HEK293 (cell line): ENCODE data around the gene RELCH.
A peak's percentile ranks its signal among the peaks of the same experiment; 100 is the strongest.

Experiments
- CTCF ChIA-PET: fragments of 350-600 bp; formaldehyde crosslinking; extraction: SDS; loops from one replicate; lab custom pipeline; 2021; ENCODE audit warnings: antibody characterized with exemption; lab: Yijun Ruan, JAX
- POLR2A ChIA-PET: fragments of 300-600 bp; formaldehyde crosslinking; extraction: SDS; loops from one replicate; lab custom pipeline; 2020; ENCODE audit warnings: antibody characterized with exemption, inconsistent platforms; lab: Yijun Ruan, JAX
- H3K27ac ChIP-seq: fragments of 200-500 bp; sonication (Bioruptor generic); 2 replicates; pipeline ENCODE4 v1.5.1; 2014; ENCODE audit warnings: low read depth, low read length, control low read depth, inconsistent platforms; ENCODE audit errors: extremely low read depth
- H3K36me3 ChIP-seq, 2 experiments: fragments of 200-500 bp in 1 of 2; sonication (Bioruptor generic) in 1 of 2; 1 replicate in 1 of 2; 2 replicates in 1 of 2; pipeline ENCODE4 v1.5.1; 2014 to 2017; ENCODE audit warnings: inconsistent platforms in 2 of 2, low read length in 2 of 2; ENCODE audit not compliant: control insufficient read depth in 2 of 2, insufficient read depth in 1 of 2
- H3K4me1 ChIP-seq: fragments of 200-500 bp; sonication (Bioruptor generic); 2 replicates; pipeline ENCODE4 v1.5.1; 2014; ENCODE audit warnings: mild to moderate bottlenecking, low read length, inconsistent platforms; ENCODE audit not compliant: control insufficient read depth, insufficient read depth
- H3K4me3 ChIP-seq: 2 replicates; pipeline ENCODE4 v1.5.1; 2011; ENCODE audit warnings: low read depth, mild to moderate bottlenecking, control low read depth, low read length, moderate library complexity
- H3K9me3 ChIP-seq: fragments of 200-500 bp; sonication (Bioruptor generic); 2 replicates; pipeline ENCODE4 v1.5.1; 2014; ENCODE audit warnings: low read depth, low read length, inconsistent platforms; ENCODE audit not compliant: control insufficient read depth, insufficient read depth
- IKZF3 ChIP-seq: fragments of 450-650 bp; IDR thresholded peaks from 2 replicates; pipeline ENCODE4 v1.5.0; 2018; ENCODE audit warnings: missing biosample characterization, mild to moderate bottlenecking, missing genetic modification characterization, moderate library complexity
- KLF1 ChIP-seq: fragments of 450-650 bp; formaldehyde crosslinking; IDR thresholded peaks from 2 replicates; pipeline ENCODE4 v1.5.1; 2016; ENCODE audit warnings: missing biosample characterization, missing genetic modification characterization
- KLF10 ChIP-seq: fragments of 450-650 bp; IDR thresholded peaks from 2 replicates; pipeline ENCODE4 v1.5.1; 2018; ENCODE audit warnings: missing biosample characterization, mild to moderate bottlenecking, missing genetic modification characterization
- KLF9 ChIP-seq: fragments of 450-650 bp; formaldehyde crosslinking; IDR thresholded peaks from 2 replicates; pipeline ENCODE4 v1.5.1; 2016; ENCODE audit warnings: missing biosample characterization, missing genetic modification characterization, low read depth
- OVOL3 ChIP-seq: fragments of 450-650 bp; formaldehyde crosslinking; IDR thresholded peaks from 2 replicates; pipeline ENCODE4 v1.5.1; 2016; ENCODE audit warnings: missing biosample characterization, missing genetic modification characterization
- SP2 ChIP-seq: fragments of 450-650 bp; formaldehyde crosslinking; IDR thresholded peaks from 2 replicates; pipeline ENCODE4 v1.5.1; 2016; ENCODE audit warnings: missing biosample characterization, missing genetic modification characterization
- SP7 ChIP-seq: fragments of 450-650 bp; formaldehyde crosslinking; IDR thresholded peaks from 2 replicates; pipeline ENCODE4 v1.5.1; 2016; ENCODE audit warnings: missing biosample characterization, missing genetic modification characterization
- ZBTB8A ChIP-seq: fragments of 450-650 bp; formaldehyde crosslinking; IDR thresholded peaks from 2 replicates; pipeline ENCODE4 v1.5.1; 2016; ENCODE audit warnings: missing biosample characterization, missing genetic modification characterization
- ZNF132 ChIP-seq: fragments of 450-650 bp; formaldehyde crosslinking; IDR thresholded peaks from 2 replicates; pipeline ENCODE4 v1.5.1; 2017; ENCODE audit warnings: missing biosample characterization, missing genetic modification characterization, borderline replicate concordance
- ZNF19 ChIP-seq: fragments of 450-650 bp; formaldehyde crosslinking; IDR thresholded peaks from 2 replicates; pipeline ENCODE4; 2016; ENCODE audit warnings: missing biosample characterization, missing genetic modification characterization, low read depth
- ZNF202 ChIP-seq: fragments of 450-650 bp; formaldehyde crosslinking; IDR thresholded peaks from 2 replicates; pipeline ENCODE4 v1.5.1; 2016; ENCODE audit warnings: missing biosample characterization, missing genetic modification characterization, borderline replicate concordance
- ZNF341 ChIP-seq: fragments of 450-650 bp; formaldehyde crosslinking; IDR thresholded peaks from 2 replicates; pipeline ENCODE4; 2016; ENCODE audit warnings: low read depth, missing biosample characterization, missing genetic modification characterization
- ZNF366 ChIP-seq: fragments of 450-650 bp; formaldehyde crosslinking; conservative IDR thresholded peaks from 2 replicates; pipeline ENCODE4 v1.5.1; 2016; ENCODE audit warnings: missing biosample characterization, missing genetic modification characterization
- ZNF404 ChIP-seq: fragments of 450-650 bp; formaldehyde crosslinking; IDR thresholded peaks from 2 replicates; pipeline ENCODE4 v1.5.1; 2017; ENCODE audit warnings: missing biosample characterization, missing genetic modification characterization
- ZNF473 ChIP-seq: fragments of 450-650 bp; formaldehyde crosslinking; IDR thresholded peaks from 2 replicates; pipeline ENCODE4 v1.5.1; 2017; ENCODE audit warnings: missing biosample characterization, missing genetic modification characterization
- ZNF777 ChIP-seq: fragments of 450-650 bp; formaldehyde crosslinking; IDR thresholded peaks from 2 replicates; pipeline ENCODE4 v1.5.1; 2017; ENCODE audit warnings: missing biosample characterization, missing genetic modification characterization, borderline replicate concordance
- ZNF792 ChIP-seq: fragments of 450-650 bp; formaldehyde crosslinking; IDR thresholded peaks from 2 replicates; pipeline ENCODE4 v1.5.1; 2016; ENCODE audit warnings: missing biosample characterization, missing genetic modification characterization
- ZSCAN30 ChIP-seq: fragments of 450-650 bp; IDR thresholded peaks from 2 replicates; pipeline ENCODE4 v1.5.1; 2018; ENCODE audit warnings: missing biosample characterization, mild to moderate bottlenecking, missing genetic modification characterization, moderate library complexity
- TF ChIP-seq, protein P1 (sequence below): fragments of 450-650 bp; formaldehyde crosslinking; IDR thresholded peaks from 2 replicates; pipeline ENCODE4 v1.5.1; 2017; ENCODE audit warnings: missing biosample characterization, mild to moderate bottlenecking, missing genetic modification characterization, moderate library complexity
- TF ChIP-seq, protein P2 (sequence below): fragments of 450-650 bp; formaldehyde crosslinking; IDR thresholded peaks from 2 replicates; pipeline ENCODE4 v1.5.1; 2016; ENCODE audit warnings: missing biosample characterization, missing genetic modification characterization, low read depth
- TF ChIP-seq, protein P3 (sequence below): fragments of 450-650 bp; formaldehyde crosslinking; IDR thresholded peaks from 2 replicates; pipeline ENCODE4 v1.5.1; 2016; ENCODE audit warnings: missing biosample characterization, missing genetic modification characterization
- TF ChIP-seq, protein P4 (sequence below): fragments of 450-650 bp; formaldehyde crosslinking; IDR thresholded peaks from 2 replicates; pipeline ENCODE4 v1.5.1; 2016; ENCODE audit warnings: missing biosample characterization, missing genetic modification characterization
- TF ChIP-seq, protein P5 (sequence below): fragments of 450-650 bp; formaldehyde crosslinking; IDR thresholded peaks from 2 replicates; pipeline ENCODE4 v1.5.1; 2016; ENCODE audit warnings: missing biosample characterization, missing genetic modification characterization

RELCH gene, protein sequence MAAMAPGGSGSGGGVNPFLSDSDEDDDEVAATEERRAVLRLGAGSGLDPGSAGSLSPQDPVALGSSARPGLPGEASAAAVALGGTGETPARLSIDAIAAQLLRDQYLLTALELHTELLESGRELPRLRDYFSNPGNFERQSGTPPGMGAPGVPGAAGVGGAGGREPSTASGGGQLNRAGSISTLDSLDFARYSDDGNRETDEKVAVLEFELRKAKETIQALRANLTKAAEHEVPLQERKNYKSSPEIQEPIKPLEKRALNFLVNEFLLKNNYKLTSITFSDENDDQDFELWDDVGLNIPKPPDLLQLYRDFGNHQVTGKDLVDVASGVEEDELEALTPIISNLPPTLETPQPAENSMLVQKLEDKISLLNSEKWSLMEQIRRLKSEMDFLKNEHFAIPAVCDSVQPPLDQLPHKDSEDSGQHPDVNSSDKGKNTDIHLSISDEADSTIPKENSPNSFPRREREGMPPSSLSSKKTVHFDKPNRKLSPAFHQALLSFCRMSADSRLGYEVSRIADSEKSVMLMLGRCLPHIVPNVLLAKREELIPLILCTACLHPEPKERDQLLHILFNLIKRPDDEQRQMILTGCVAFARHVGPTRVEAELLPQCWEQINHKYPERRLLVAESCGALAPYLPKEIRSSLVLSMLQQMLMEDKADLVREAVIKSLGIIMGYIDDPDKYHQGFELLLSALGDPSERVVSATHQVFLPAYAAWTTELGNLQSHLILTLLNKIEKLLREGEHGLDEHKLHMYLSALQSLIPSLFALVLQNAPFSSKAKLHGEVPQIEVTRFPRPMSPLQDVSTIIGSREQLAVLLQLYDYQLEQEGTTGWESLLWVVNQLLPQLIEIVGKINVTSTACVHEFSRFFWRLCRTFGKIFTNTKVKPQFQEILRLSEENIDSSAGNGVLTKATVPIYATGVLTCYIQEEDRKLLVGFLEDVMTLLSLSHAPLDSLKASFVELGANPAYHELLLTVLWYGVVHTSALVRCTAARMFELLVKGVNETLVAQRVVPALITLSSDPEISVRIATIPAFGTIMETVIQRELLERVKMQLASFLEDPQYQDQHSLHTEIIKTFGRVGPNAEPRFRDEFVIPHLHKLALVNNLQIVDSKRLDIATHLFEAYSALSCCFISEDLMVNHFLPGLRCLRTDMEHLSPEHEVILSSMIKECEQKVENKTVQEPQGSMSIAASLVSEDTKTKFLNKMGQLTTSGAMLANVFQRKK

DNA sequence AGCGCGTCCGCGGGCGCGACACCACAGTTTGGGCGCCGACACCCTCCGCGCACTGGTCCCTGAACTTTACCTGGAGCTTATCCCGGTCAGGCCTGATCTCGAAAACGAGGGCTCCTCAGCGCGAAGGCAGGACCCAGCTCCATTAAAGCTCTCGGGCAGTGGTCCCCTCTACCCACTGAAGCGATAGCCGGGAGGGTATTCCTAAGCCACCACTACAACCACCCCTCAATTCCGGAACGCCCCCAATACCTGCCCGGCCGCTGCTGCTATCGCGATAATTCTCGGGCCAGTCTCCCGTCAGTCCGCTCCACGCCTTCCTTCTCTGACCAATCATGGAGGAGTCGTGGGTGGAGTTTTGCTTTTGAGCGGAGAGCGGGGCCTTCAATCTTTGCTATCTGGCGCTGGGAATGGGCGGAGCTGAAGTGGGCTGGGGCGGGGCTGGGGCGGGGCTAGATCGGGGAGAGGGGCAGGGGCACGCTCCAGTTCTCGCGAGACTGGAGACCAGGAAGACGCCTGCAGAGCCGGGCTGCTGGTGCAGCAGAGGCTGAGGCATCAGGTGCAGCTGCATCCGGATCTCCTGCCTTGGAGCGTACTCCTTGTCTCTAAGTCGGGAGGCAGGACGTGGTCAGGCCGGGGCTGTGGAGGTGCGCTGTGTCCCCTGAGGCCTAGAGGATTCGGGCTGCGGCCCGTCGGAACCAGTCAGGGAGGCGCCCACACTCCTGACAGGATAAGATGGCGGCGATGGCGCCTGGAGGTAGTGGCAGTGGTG, at the start of gene RELCH, which contains the start of gene PIGN:
Gene RELCH, plus strand, starts transcription at position 482 of the 769 bp plus-strand sequence. Its CDS starts 251 bp downstream, at position 733.
Gene PIGN, minus strand, starts transcription at position 283 of the 769 bp plus-strand sequence. CDS start 25,703 bp downstream, outside the sequence.
- peak within 1 kb of the TSS; percentile 91 for H3K27ac ChIP-seq
- peaks cover 10% of the 10 kb centered on the region for H3K4me1 ChIP-seq
- no peaks in the 10 kb centered on the region for H3K9me3 ChIP-seq
- CTCF ChIA-PET, result interaction anchor here (0.5 to 7.9 kb wide), 4 partner anchors 12 to 453 kb away, joined by 3 to 125 read pairs (median 4); no protein-coding TSS in a partner anchor
- POLR2A ChIA-PET, result interaction anchor here (0.6 to 1.9 kb wide), 15 partner anchors 10 to 336 kb away, joined by 3 to 23 read pairs (median 4); partner anchors contain the start of gene ZCCHC2
- peak within 1 kb of the TSS; percentile 100 for H3K4me3 ChIP-seq
- H3K36me3 ChIP-seq, result no peaks in the 10 kb centered on the region; a peak in 1 of 3 replicates
- TF ChIP-seq ZNF404 (tag by site-specific recombination) (no peak), ZSCAN30 (tag by site-specific recombination) (peak; percentile 88), KLF9 (tag by site-specific recombination) (peak; percentile 55; the same call in 1 of the 2 replicates), ZNF19 (tag by site-specific recombination) (no peak), KLF10 (peak; percentile 81), SP2 (peak; percentile 93), SP7 (tag by site-specific recombination) (peak; percentile 49), OVOL3 (tag by site-specific recombination) (0 out of 2 replicates have a peak, but pooled peaks have one; percentile 33), ZNF792 (tag by site-specific recombination) (0 out of 2 replicates have a peak, but pooled peaks have one; percentile 20), IKZF3 (tag by site-specific recombination) (0 out of 2 replicates have a peak, but pooled peaks have one; percentile 15), KLF1 (tag by site-specific recombination) (peak; percentile 10; the same call in 1 of the 2 replicates), ZNF202 (tag by site-specific recombination) (no peak), ZNF777 (tag by site-specific recombination) (peak; percentile 52; the same call in 1 of the 2 replicates), ZNF132 (tag by site-specific recombination) (no peak), ZNF473 (tag by site-specific recombination) (no peak), ZBTB8A (tag by site-specific recombination) (peak; percentile 56), ZNF366 (tag by site-specific recombination) (no peak), ZNF341 (peak; percentile 30)
- TF ChIP-seq, protein P1, sequence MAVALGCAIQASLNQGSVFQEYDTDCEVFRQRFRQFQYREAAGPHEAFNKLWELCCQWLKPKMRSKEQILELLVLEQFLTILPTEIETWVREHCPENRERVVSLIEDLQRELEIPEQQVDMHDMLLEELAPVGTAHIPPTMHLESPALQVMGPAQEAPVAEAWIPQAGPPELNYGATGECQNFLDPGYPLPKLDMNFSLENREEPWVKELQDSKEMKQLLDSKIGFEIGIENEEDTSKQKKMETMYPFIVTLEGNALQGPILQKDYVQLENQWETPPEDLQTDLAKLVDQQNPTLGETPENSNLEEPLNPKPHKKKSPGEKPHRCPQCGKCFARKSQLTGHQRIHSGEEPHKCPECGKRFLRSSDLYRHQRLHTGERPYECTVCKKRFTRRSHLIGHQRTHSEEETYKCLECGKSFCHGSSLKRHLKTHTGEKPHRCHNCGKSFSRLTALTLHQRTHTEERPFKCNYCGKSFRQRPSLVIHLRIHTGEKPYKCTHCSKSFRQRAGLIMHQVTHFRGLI (tag by site-specific recombination), result no peak
- TF ChIP-seq, protein P2, sequence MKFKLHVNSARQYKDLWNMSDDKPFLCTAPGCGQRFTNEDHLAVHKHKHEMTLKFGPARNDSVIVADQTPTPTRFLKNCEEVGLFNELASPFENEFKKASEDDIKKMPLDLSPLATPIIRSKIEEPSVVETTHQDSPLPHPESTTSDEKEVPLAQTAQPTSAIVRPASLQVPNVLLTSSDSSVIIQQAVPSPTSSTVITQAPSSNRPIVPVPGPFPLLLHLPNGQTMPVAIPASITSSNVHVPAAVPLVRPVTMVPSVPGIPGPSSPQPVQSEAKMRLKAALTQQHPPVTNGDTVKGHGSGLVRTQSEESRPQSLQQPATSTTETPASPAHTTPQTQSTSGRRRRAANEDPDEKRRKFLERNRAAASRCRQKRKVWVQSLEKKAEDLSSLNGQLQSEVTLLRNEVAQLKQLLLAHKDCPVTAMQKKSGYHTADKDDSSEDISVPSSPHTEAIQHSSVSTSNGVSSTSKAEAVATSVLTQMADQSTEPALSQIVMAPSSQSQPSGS, result no peak
- TF ChIP-seq, protein P3, sequence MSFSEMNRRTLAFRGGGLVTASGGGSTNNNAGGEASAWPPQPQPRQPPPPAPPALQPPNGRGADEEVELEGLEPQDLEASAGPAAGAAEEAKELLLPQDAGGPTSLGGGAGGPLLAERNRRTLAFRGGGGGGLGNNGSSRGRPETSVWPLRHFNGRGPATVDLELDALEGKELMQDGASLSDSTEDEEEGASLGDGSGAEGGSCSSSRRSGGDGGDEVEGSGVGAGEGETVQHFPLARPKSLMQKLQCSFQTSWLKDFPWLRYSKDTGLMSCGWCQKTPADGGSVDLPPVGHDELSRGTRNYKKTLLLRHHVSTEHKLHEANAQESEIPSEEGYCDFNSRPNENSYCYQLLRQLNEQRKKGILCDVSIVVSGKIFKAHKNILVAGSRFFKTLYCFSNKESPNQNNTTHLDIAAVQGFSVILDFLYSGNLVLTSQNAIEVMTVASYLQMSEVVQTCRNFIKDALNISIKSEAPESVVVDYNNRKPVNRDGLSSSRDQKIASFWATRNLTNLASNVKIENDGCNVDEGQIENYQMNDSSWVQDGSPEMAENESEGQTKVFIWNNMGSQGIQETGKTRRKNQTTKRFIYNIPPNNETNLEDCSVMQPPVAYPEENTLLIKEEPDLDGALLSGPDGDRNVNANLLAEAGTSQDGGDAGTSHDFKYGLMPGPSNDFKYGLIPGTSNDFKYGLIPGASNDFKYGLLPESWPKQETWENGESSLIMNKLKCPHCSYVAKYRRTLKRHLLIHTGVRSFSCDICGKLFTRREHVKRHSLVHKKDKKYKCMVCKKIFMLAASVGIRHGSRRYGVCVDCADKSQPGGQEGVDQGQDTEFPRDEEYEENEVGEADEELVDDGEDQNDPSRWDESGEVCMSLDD, result peak; percentile 93
- TF ChIP-seq, protein P4, sequence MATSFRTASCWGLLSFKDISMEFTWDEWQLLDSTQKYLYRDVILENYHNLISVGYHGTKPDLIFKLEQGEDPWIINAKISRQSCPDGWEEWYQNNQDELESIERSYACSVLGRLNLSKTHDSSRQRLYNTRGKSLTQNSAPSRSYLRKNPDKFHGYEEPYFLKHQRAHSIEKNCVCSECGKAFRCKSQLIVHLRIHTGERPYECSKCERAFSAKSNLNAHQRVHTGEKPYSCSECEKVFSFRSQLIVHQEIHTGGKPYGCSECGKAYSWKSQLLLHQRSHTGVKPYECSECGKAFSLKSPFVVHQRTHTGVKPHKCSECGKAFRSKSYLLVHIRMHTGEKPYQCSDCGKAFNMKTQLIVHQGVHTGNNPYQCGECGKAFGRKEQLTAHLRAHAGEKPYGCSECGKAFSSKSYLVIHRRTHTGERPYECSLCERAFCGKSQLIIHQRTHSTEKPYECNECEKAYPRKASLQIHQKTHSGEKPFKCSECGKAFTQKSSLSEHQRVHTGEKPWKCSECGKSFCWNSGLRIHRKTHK (tag by site-specific recombination), result no peak
- TF ChIP-seq, protein P5, sequence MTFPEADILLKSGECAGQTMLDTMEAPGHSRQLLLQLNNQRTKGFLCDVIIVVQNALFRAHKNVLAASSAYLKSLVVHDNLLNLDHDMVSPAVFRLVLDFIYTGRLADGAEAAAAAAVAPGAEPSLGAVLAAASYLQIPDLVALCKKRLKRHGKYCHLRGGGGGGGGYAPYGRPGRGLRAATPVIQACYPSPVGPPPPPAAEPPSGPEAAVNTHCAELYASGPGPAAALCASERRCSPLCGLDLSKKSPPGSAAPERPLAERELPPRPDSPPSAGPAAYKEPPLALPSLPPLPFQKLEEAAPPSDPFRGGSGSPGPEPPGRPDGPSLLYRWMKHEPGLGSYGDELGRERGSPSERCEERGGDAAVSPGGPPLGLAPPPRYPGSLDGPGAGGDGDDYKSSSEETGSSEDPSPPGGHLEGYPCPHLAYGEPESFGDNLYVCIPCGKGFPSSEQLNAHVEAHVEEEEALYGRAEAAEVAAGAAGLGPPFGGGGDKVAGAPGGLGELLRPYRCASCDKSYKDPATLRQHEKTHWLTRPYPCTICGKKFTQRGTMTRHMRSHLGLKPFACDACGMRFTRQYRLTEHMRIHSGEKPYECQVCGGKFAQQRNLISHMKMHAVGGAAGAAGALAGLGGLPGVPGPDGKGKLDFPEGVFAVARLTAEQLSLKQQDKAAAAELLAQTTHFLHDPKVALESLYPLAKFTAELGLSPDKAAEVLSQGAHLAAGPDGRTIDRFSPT (tag by site-specific recombination), result no peak; the same call in 1 of the 2 replicates
